HepG2 (cell line): ENCODE measurements around the gene PREX1. TPM values are rescaled to one million over a fixed set of nuclear protein-coding genes. Genes with fewer than 3 reads are reported as not detected.

ENCODE experiments used
- ATAC-seq: fragments of 200-7000 bp; cut with Tn5 transposase; 3 replicates; pipeline ENCODE4 v1.9.1; 2020; ENCODE audit warnings: mild to moderate bottlenecking, moderate library complexity
- BruUV-seq: library from RNA; stranded (reverse); fragments of 400-500 nt; replicated peaks from 2 replicates; lab custom pipeline; 2021; lab: Mats Ljungman, UMichigan
- CTCF ChIA-PET: fragments of 300-600 bp; formaldehyde crosslinking; extraction: SDS; loops from one replicate; lab custom pipeline; 2021; ENCODE audit warnings: low total read pairs, inconsistent platforms, low intra/inter-chr PET ratio; lab: Yijun Ruan, JAX
- POLR2A ChIA-PET: fragments of 350-600 bp; sonication (Branson Sonifier 250); formaldehyde crosslinking; loops from one replicate; lab custom pipeline; 2020; ENCODE audit warnings: antibody characterized with exemption, inconsistent platforms; lab: Yijun Ruan, JAX
- DNase-seq: peaks from one replicate; pipeline ENCODE4 v3.0.0-alpha.2; 2015; ENCODE audit warnings: low spot score
- FAIRE-seq: peaks from 3 replicates; lab custom pipeline; 2011; peaks lifted over from hg19 to GRCh38; lab: Jason Lieb, UNC
- H2AFZ ChIP-seq: one replicate; pipeline ENCODE4 v1.6.1; 2011; ENCODE audit warnings: low read length, inconsistent platforms
- H3K27ac ChIP-seq: fragments of 300-600 bp; 3 replicates; pipeline ENCODE4 v1.8.0; 2011; ENCODE audit warnings: mixed run types, mild to moderate bottlenecking, mixed read lengths, low read length, inconsistent platforms; ENCODE audit not compliant: insufficient read depth; ENCODE audit errors: extremely low read length
- H3K27me3 ChIP-seq, 2 experiments: fragments of 200-600 bp in 1 of 2; 2 replicates in 1 of 2; 3 replicates in 1 of 2; pipeline versions ENCODE4 v1.6.0 to v1.8.0; 2011; ENCODE audit warnings: low read length in 2 of 2, mild to moderate bottlenecking in 2 of 2, moderate library complexity in 2 of 2, inconsistent platforms in 1 of 2; ENCODE audit not compliant: insufficient read depth in 2 of 2, control insufficient read depth in 1 of 2
- H3K36me3 ChIP-seq, 2 experiments: fragments of 200-600 bp in 1 of 2; replicated peaks in 1 of 2; 2 replicates in 1 of 2; 3 replicates in 1 of 2; pipeline versions ENCODE4 v1.5.1 to v1.8.0; 2011; ENCODE audit warnings: low read length in 2 of 2, inconsistent platforms in 1 of 2; ENCODE audit not compliant: insufficient read depth in 2 of 2, control insufficient read depth in 1 of 2
- H3K4me1 ChIP-seq: 2 replicates; pipeline ENCODE4 v1.5.1; 2012; ENCODE audit warnings: low read length, inconsistent platforms; ENCODE audit not compliant: insufficient read depth
- H3K4me2 ChIP-seq: 2 replicates; pipeline ENCODE4 v1.6.0; 2011; ENCODE audit warnings: low read depth, low read length, inconsistent platforms
- H3K4me3 ChIP-seq, 3 experiments: fragments of 200-600 bp in 1 of 3; sonication (generic), shearing (Covaris generic) in 1 of 3; replicated peaks in 1 of 3; 2 replicates each; pipeline ENCODE4 v1.5.1; 2011 to 2016; ENCODE audit warnings: low read length in 3 of 3, inconsistent platforms in 2 of 3, low read depth in 2 of 3, mild to moderate bottlenecking in 2 of 3, control low read depth in 1 of 3, mixed read lengths in 1 of 3; ENCODE audit not compliant: insufficient read depth in 1 of 3
- H3K79me2 ChIP-seq: one replicate; pipeline ENCODE4 v1.6.1; 2011; ENCODE audit warnings: low read length, inconsistent platforms; ENCODE audit not compliant: insufficient read depth
- H3K9ac ChIP-seq: 2 replicates; pipeline ENCODE4 v1.6.0; 2011; ENCODE audit warnings: mild to moderate bottlenecking, low read depth, low read length, inconsistent platforms; ENCODE audit not compliant: insufficient read depth
- H3K9me3 ChIP-seq: 2 replicates; pipeline ENCODE4 v1.5.1; 2012; ENCODE audit warnings: mild to moderate bottlenecking, low read length
- H4K20me1 ChIP-seq: 2 replicates; pipeline ENCODE4 v1.6.0; 2011; ENCODE audit warnings: inconsistent platforms, mild to moderate bottlenecking, low read length, moderate library complexity; ENCODE audit not compliant: insufficient read depth
- ATF1 ChIP-seq: IDR thresholded peaks from 2 replicates; pipeline ENCODE4 v1.6.1; 2016; ENCODE audit warnings: mild to moderate bottlenecking, control low read depth
- CCDC6 ChIP-seq: sonication (generic); formaldehyde crosslinking; IDR thresholded peaks from 2 replicates; pipeline ENCODE4 v1.8.1; 2022; ENCODE audit warnings: mild to moderate bottlenecking, missing genetic modification reagents, moderate library complexity
- CHD4 ChIP-seq: fragments of 200-600 bp; sonication (generic); IDR thresholded peaks from 2 replicates; pipeline ENCODE4 v1.7.0; 2017; ENCODE audit warnings: mild to moderate bottlenecking, low read length, borderline replicate concordance
- FLYWCH1 ChIP-seq: sonication (generic); formaldehyde crosslinking; IDR thresholded peaks from 2 replicates; pipeline ENCODE4 v1.8.1; 2023; ENCODE audit warnings: mild to moderate bottlenecking, missing genetic modification reagents
- GRHL1 ChIP-seq: sonication (generic); formaldehyde crosslinking; conservative IDR thresholded peaks from 2 replicates; pipeline ENCODE4 v1.8.0; 2022; ENCODE audit warnings: missing genetic modification reagents
- NR3C1 ChIP-seq: sonication (generic); formaldehyde crosslinking; IDR thresholded peaks from 2 replicates; pipeline ENCODE4 v1.4.0; 2020; ENCODE audit warnings: missing genetic modification reagents
- PCBP2 ChIP-seq: fragments of 200-400 bp; formaldehyde crosslinking; optimal IDR thresholded peaks from 2 replicates; pipeline ENCODE3; 2018; ENCODE audit warnings: low read length, low read depth; ENCODE audit not compliant: poor library complexity, severe bottlenecking
- SNAI1 ChIP-seq: sonication (generic); formaldehyde crosslinking; IDR thresholded peaks from 2 replicates; pipeline ENCODE4 v1.5.0; 2020; ENCODE audit warnings: mild to moderate bottlenecking, missing genetic modification reagents, borderline replicate concordance
- THYN1 ChIP-seq: sonication (generic); formaldehyde crosslinking; IDR thresholded peaks from 2 replicates; pipeline ENCODE4 v1.8.1; 2023; ENCODE audit warnings: low read depth, mild to moderate bottlenecking, moderate library complexity, missing genetic modification reagents, borderline replicate concordance
- ZFYVE20 ChIP-seq: sonication (generic); formaldehyde crosslinking; IDR thresholded peaks from 2 replicates; pipeline ENCODE4 v1.8.0; 2023; ENCODE audit warnings: low read depth, mild to moderate bottlenecking, moderate library complexity, missing genetic modification reagents, borderline replicate concordance
- ZMAT5 ChIP-seq: sonication (generic); formaldehyde crosslinking; IDR thresholded peaks from 2 replicates; pipeline ENCODE4 v1.5.0; 2020; ENCODE audit warnings: mild to moderate bottlenecking, low read depth, missing genetic modification reagents, borderline replicate concordance
- ZNF615 ChIP-seq: sonication (generic); formaldehyde crosslinking; IDR thresholded peaks from 2 replicates; pipeline ENCODE4 v1.5.0; 2020; ENCODE audit warnings: mild to moderate bottlenecking, missing genetic modification reagents, borderline replicate concordance
- ZNF709 ChIP-seq: sonication (generic); formaldehyde crosslinking; IDR thresholded peaks from 2 replicates; pipeline ENCODE4 v1.5.0; 2020; ENCODE audit warnings: mild to moderate bottlenecking, missing genetic modification reagents
- WGBS: methylation state at CpG from one replicate; pipeline ENCODE4 v1.1.6; 2017; ENCODE audit warnings: low lambda C conversion rate; 5-methylcytosine and 5-hydroxymethylcytosine counted together
- in situ Hi-C: cut with HindIII; loops from 2 replicates; pipeline ENCODE4 v1.10.0; 2017; ENCODE audit warnings: low pct_unique_long_range_greater_than_20kb; ENCODE audit not compliant: extremely low pct_ligation_motif_present
- intact Hi-C: fragments of 100-400 bp; cut with micrococcal nuclease; formaldehyde crosslinking; loops from one replicate; pipeline ENCODE4 v1.10.0; 2022; ENCODE audit not compliant: unreplicated experiment
- polyA plus RNA-seq, 8 experiments: library from polyadenylated mRNA; depleted of rRNA in 3 of 8; stranded (reverse) in 7 of 8; unstranded in 1 of 8; fragments of >200 nt; fragmentation: Illumina TruSeq in 4 of 8; extraction: Trizol in 4 of 8; gene quantifications; 2 replicates each; pipeline versions ENCODE4 v1.2.1 to v1.2.3, GENCODE V29; 2011 to 2016; ENCODE audit warnings: low read depth in 4 of 8, missing spikeins in 1 of 8, mixed read lengths in 1 of 8; ENCODE audit not compliant: insufficient read depth in 1 of 8
- total RNA-seq, 5 experiments: library from RNA; depleted of rRNA; stranded (reverse); fragments of >200 nt; fragmentation: Illumina TruSeq; extraction: Trizol; gene quantifications; 2 replicates each; pipeline ENCODE4 v1.2.3, GENCODE V29; 2016; ENCODE audit warnings: low read depth in 1 of 5
- TF ChIP-seq, protein P1 (sequence below): IDR thresholded peaks from 2 replicates; pipeline ENCODE4 v1.6.1; 2016

Gene PREX1
- total and polyA plus RNA-seq, 2 of the 13 experiments (the other 11 are each of a cell fraction or from before 2014, with no cell fraction given), result 0.02 to 0.04 TPM

DNA sequence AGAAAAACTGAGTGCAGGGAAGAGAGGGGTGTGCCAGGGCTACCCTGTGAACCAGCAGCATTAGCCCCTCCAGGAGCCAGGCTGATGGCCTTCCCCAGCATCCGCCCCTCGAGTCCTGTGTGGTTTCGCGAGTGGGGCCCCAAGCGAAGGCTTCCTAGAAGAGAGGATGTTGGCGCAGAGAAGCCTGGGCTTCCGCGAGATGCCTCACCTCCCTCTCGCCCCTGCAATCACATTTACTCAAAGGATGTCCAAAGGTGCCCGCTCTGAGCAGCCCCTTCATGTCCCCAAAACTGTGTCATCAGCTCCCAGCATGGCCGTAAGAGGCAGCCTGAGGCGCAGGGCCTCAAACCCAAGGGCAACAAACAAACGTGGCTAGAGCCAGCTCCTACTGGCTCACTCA is 111.7 kb downstream of the PREX1 start (continued):
- no peak for TF ChIP-seq GRHL1 (CRISPR knock-in tag)
- no peak for TF ChIP-seq NR3C1 (CRISPR knock-in tag)
- no peak for TF ChIP-seq THYN1 (CRISPR knock-in tag)
- TF ChIP-seq, protein P1, sequence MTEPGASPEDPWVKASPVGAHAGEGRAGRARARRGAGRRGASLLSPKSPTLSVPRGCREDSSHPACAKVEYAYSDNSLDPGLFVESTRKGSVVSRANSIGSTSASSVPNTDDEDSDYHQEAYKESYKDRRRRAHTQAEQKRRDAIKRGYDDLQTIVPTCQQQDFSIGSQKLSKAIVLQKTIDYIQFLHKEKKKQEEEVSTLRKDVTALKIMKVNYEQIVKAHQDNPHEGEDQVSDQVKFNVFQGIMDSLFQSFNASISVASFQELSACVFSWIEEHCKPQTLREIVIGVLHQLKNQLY (CRISPR knock-in tag), result no peak
- TF ChIP-seq ZNF709 (CRISPR knock-in tag), result no peak
- TF ChIP-seq ZNF615 (CRISPR knock-in tag), result no peak

DNA sequence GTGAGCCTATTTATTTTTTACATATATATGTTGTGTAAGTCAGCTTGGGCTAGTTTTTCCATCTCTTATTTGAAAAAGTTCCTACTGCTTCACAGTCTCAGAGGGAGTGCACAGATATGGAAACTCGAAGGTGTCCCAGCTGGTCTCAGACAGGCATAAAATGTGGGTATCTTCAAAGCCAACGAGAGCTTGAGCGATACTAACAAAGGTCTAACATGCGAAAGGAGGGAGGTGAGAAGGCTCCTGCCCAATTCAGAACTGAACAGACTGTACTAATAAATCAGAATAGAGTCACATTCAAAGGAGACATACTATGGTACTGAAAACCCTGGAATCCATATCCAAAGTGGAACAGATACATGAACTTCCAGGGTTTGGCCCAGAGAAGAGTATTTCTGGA is 113.0 kb downstream of the PREX1 start:
- H3K9ac ChIP-seq, result no peak overlapping the region
- H3K4me2 ChIP-seq, result no peak overlapping the region
- no TSS peak for BruUV-seq
- H3K27me3 ChIP-seq, result 0 out of 5 replicates have a peak, but pooled peaks cover 0 to 2% of the 10 kb centered on the region in 2 experiments
- no peak overlapping the region for H2AFZ ChIP-seq
- intact Hi-C loops, result no loop called here
- ATAC-seq (no peak), FAIRE-seq (no peak), DNase-seq (no peak)
- no peak overlapping the region for H3K27ac ChIP-seq
- WGBS, result 51% methylated on average over 4 of the region's 4 CpGs
- H3K4me1 ChIP-seq, result no peaks in the 10 kb centered on the region
- H3K4me3 ChIP-seq, result no peak overlapping the region
- in situ Hi-C loops, result no loop called here
- ChIA-PET CTCF (no interaction called here), POLR2A (no interaction called here)
- no peaks in the 10 kb centered on the region; the same call in 1 of the 2 replicates for H4K20me1 ChIP-seq
- no peaks in the 10 kb centered on the region for H3K79me2 ChIP-seq
- TF ChIP-seq PCBP2, result no peak
- no peak for TF ChIP-seq FLYWCH1
- TF ChIP-seq SNAI1 (CRISPR knock-in tag), result no peak
- TF ChIP-seq ATF1 (CRISPR knock-in tag), result no peak
- TF ChIP-seq ZMAT5 (CRISPR knock-in tag), result no peak
- TF ChIP-seq CHD4, result no peak
- TF ChIP-seq ZFYVE20 (CRISPR knock-in tag), result no peak
- no peak for TF ChIP-seq CCDC6 (CRISPR knock-in tag)
- no peaks in the 10 kb centered on the region for H3K9me3 ChIP-seq
- no peaks in the 10 kb centered on the region for H3K36me3 ChIP-seq
